GM08714 (cell line): ENCODE data around the gene TAGAP.

Experiments
- H3K4me3 ChIP-seq: fragments of 200-500 bp; sonication (Bioruptor generic); 2 replicates; pipeline ENCODE4 v1.5.1; 2014; ENCODE audit warnings: mild to moderate bottlenecking, low read length, inconsistent platforms
- ZNF274 ChIP-seq: IDR thresholded peaks from 2 replicates; pipeline ENCODE4 v1.6.1; 2012; ENCODE audit warnings: mild to moderate bottlenecking, low read depth, low read length

TAGAP gene

GRCh38 chr6:159063549-159063948 is 18.8 kb upstream of the TAGAP start:
- no peak for TF ChIP-seq ZNF274
- H3K4me3 ChIP-seq = no peak overlapping the region

DNA sequence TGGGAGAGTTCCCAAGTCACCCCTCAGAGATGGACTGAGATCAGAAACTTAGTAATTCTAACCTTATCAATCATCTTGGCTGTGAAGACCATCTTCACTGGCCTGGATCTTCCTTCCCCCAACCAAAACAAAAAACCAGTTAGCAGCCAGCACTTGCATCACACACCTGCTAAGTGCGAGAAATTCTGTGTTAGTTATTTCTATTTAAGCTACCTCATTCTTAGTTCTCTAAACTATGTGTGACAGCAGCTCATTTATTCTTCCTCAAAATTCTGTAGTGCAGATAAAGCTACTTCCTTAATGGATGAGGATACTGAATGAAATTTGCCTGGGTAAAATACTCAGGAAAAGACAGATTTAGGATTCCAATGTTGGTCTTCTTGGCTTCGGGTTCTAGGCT is 18.2 kb upstream of the TAGAP start:
- no peak overlapping the region for H3K4me3 ChIP-seq
- TF ChIP-seq ZNF274 = no peak

DNA sequence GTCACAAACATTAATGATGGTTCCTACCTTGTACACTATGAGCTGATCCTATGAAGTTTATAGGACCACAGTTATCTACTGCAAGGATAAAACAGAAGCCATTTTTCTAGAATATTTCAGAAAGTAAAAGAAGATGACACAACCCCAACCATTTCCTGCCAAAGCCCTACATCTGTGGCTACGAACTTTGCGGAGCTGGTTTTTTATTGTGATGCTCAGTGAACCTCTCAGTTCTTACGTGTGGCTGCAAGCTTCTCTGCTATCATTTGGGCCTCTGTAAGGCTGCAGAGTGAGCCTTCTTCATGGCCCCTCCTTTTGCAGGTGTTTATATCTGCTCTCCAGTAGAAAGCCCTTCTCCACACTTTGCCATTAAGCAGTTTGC is 17.8 kb upstream of the TAGAP start:
- no peak for TF ChIP-seq ZNF274
- no peak overlapping the region for H3K4me3 ChIP-seq

GRCh38 chr6:159061805-159062563 is 17.2 kb upstream of the TAGAP start:
- no peak for TF ChIP-seq ZNF274
- no peak overlapping the region for H3K4me3 ChIP-seq

DNA sequence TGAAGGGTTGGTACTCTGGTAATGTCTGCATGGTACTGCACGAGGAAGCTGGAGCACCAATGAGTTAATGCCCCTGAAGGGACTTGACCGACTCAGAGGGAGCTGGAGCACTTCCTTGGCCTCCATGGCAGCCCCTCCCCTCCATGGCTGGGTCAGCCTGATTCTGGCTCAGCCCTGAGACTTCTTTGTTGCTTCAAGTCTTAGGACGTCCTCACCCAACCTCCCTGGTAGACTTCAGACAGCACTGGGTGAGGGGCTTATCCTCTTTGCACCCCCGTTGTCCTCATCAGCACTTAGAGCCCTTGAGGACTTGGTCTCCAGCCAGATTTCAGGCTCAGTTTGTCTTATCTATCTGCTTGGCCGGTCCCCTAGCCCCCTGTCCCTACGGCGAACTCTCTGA is 16.4 kb upstream of the TAGAP start:
- no peak overlapping the region for H3K4me3 ChIP-seq
- no peak for TF ChIP-seq ZNF274

- H3K4me3 ChIP-seq = no peak overlapping the region
- no peak for TF ChIP-seq ZNF274
Measured at GRCh38 chr6:159059885-159060506, 15.2 kb upstream of the TAGAP start.

- no peak overlapping the region for H3K4me3 ChIP-seq
- TF ChIP-seq ZNF274 = no peak
Measured at GRCh38 chr6:159059141-159059540, 14.3 kb upstream of the TAGAP start.

GRCh38 chr6:159056899-159057298 is 12.1 kb upstream of the TAGAP start:
- no peak overlapping the region for H3K4me3 ChIP-seq
- TF ChIP-seq ZNF274 = no peak

DNA sequence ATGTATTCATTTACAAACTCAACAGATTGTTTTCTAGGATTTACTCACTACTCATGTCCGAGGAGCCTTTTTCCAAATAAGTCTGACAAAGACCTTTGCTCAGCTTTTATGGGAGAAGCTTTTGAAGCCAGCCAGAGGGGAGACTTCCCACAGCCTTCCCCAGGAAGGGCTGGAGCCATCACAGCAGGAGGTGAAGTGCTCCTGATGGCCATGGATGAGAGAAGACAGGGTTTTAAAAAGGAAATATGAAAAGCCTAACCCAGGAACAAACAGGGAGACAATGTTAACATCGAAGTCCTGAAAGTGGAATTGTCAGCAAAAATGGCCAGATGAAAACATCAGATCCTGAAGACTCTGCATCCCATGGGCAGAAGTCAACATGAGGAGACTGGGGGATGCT is 11.6 kb upstream of the TAGAP start:
- TF ChIP-seq ZNF274 = no peak
- H3K4me3 ChIP-seq = no peak overlapping the region

- no peak overlapping the region for H3K4me3 ChIP-seq
- no peak for TF ChIP-seq ZNF274
Measured at GRCh38 chr6:159056003-159056402, 11.2 kb upstream of the TAGAP start.

DNA sequence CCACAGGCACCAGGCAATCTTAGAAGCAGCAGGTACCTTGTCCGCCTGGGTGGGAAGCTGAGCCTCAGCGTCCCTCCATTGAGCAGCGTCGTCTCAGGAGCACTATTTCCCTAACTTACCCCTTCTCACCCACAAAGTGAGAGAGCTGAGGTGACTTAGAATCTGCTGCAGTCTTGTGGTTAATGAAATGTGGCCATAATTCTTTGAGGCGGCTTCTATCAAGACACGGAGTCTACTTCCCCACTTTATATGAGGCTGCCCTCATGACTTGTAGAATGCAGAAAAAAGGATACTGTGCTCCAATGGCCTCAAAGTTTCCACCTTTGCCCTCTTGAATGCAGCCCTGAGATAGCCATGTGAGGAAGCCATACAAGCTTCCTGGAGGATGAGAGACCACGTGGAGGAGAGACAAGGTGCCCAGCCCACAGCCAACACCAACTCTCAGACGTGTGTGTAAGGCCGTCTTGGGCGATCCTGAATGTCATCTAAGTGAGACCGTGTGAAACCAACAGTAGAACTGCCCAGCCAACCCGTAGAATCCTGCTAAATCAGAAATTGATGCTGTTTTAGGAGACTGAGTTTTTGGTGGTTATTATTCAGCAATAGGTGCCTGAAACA is 9.1 kb upstream of the TAGAP start:
- no peak for TF ChIP-seq ZNF274
- H3K4me3 ChIP-seq = no peak overlapping the region

- H3K4me3 ChIP-seq = no peak overlapping the region
Measured at GRCh38 chr6:159052720-159053119, 7.9 kb upstream of the TAGAP start.

DNA sequence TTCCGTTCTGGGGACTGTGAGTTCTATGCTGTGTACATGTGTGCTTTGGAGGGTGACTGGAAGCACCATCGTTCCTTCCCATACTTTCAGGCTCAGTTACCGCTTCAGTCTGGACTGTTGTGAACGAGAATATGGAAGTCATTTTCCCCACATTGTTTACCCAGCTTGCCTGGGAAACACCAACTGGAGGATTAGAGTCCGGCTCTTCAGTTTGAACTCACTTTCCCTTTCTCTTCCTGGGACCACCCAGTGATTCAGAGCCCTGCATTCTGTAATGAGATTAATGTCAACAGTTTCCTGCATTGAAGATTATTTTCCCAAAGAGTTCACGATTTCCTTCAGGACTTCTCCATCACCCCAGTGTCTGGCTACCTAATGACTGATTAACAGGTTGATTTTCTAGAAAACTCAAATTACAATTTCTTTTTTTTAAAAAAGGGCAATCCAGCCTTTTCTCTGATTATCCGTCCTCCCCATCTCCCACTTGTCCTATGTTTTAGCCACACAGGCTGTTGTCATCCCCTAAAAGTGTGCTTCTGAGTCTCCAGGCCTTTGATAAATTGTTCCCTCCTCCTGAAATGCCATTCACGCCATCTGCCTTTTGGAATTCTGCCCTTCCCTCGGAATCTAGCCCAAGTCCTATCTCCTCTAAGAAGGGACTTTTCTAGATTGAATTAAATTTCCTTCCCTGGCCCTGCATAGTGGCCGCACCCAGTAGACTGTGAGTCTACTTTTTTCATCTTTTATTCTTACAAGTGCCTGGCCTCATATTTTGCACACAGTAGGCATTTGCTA is 3.3 kb upstream of the TAGAP start:
- H3K4me3 ChIP-seq = no peak overlapping the region
- no peak for TF ChIP-seq ZNF274

More at GRCh38 chr6:159052720-159053119, 7.9 kb upstream of the TAGAP start:
- no peak for TF ChIP-seq ZNF274

- no peak for TF ChIP-seq ZNF274
- H3K4me3 ChIP-seq = no peak overlapping the region
Measured at GRCh38 chr6:159045801-159046200, 1.0 kb upstream of the TAGAP start.

GRCh38 chr6:159043947-159044346 is 844 bp downstream of the TAGAP start:
- peak overlapping the region; percentile 77 for H3K4me3 ChIP-seq
- no peak for TF ChIP-seq ZNF274

DNA sequence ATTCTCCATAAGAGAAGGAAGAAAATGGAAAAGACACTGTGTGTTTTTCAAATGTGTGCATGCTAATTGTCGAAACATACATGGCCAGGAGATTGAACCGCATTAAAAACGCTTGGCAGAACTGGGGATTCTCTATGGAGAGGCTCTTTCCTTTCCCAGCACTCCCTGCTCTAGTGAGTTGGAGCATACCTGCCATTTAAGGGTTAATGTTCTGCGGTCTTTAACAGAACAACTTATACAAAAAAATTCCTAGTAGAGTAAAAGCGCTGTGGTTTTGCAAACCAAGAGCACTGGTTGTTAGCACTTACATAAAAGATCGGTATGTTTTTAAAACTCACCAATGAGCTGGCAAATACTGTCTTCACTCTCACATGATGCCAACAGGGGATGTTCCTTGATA is 1.5 kb downstream of the TAGAP start:
- TF ChIP-seq ZNF274 = no peak

More for the DNA sequence above, 1.5 kb downstream of the TAGAP start:
- H3K4me3 ChIP-seq = peak overlapping the region; percentile 77
